GM19328 (cell line): ENCODE results near the gene SLC7A4.
"Not testable (repeated sequence)": the region's sequence is repeated elsewhere in the genome, so short reads cannot be mapped to it uniquely, and the experiment has no call there.

ENCODE experiments used
- ATAC-seq: cut with Tn5 transposase; IDR thresholded peaks from one replicate; pipeline ENCODE4 v1.9.1; 2021; ENCODE audit warnings: mild to moderate bottlenecking, moderate library complexity; ENCODE audit not compliant: unreplicated experiment

SLC7A4 gene

GRCh38 chr22:21043860-21044535 lies 11.6 kb upstream of the SLC7A4 start:
- no peak for ATAC-seq

GRCh38 chr22:21042978-21043859 lies 10.9 kb upstream of the SLC7A4 start:
- no peak for ATAC-seq

GRCh38 chr22:21041937-21042336 lies 9.6 kb upstream of the SLC7A4 start:
- no peak for ATAC-seq

- ATAC-seq: not testable (repeated sequence)
These were observed 6.8 kb upstream of the SLC7A4 start for GRCh38 chr22:21039158-21039557.

GRCh38 chr22:21038405-21038804 lies 6.0 kb upstream of the SLC7A4 start:
- no peak for ATAC-seq

- ATAC-seq: no peak
These were observed 2.6 kb upstream of the SLC7A4 start for GRCh38 chr22:21034989-21035388.

GRCh38 chr22:21033895-21034294 lies 1.5 kb upstream of the SLC7A4 start:
- ATAC-seq: no peak

GRCh38 chr22:21032868-21033688 lies 717 bp upstream of the SLC7A4 start:
- no peak for ATAC-seq

GRCh38 chr22:21031545-21032036 lies 770 bp downstream of the SLC7A4 start:
- no peak for ATAC-seq

- ATAC-seq: no peak
These were observed 1.5 kb downstream of the SLC7A4 start for GRCh38 chr22:21030621-21031544.

- ATAC-seq: no peak
These were observed 2.3 kb downstream of the SLC7A4 start for GRCh38 chr22:21030032-21030431.

GRCh38 chr22:21029486-21030025 lies 2.8 kb downstream of the SLC7A4 start:
- no peak for ATAC-seq

GRCh38 chr22:21028277-21029251 lies 3.8 kb downstream of the SLC7A4 start:
- no peak for ATAC-seq

GRCh38 chr22:21026783-21027692 lies 5.3 kb downstream of the SLC7A4 start:
- no peak for ATAC-seq

GRCh38 chr22:21025763-21026755 lies 6.3 kb downstream of the SLC7A4 start:
- ATAC-seq: no peak

GRCh38 chr22:21025266-21025665 lies 7.1 kb downstream of the SLC7A4 start:
- ATAC-seq: no peak
